HG02623 (cell line): Measurements from ENCODE around the gene MICAL3.
"Not testable (repeated sequence)": the region's sequence is repeated elsewhere in the genome, so short reads cannot be mapped to it uniquely, and the experiment has no call there.

Experiments
- ATAC-seq: cut with Tn5 transposase; IDR thresholded peaks from one replicate; pipeline ENCODE4 v1.9.1; 2021; ENCODE audit warnings: moderate library complexity; ENCODE audit not compliant: unreplicated experiment

MICAL3 gene

GRCh38 chr22:18024276-18024939 is at the start of gene MICAL3:
Gene MICAL3, minus strand, starts transcription at chr22:18024561. Its CDS starts 117,749 bp downstream, at chr22:17906812.
- no peak for ATAC-seq

GRCh38 chr22:18073927-18074326 is 49.6 kb upstream of the MICAL3 start:
- not testable (repeated sequence) for ATAC-seq

- no peak for ATAC-seq
These were observed 49.1 kb upstream of the MICAL3 start for GRCh38 chr22:18073467-18073866.

GRCh38 chr22:18071968-18072310 is 47.6 kb upstream of the MICAL3 start:
- no peak for ATAC-seq

GRCh38 chr22:18071307-18071967 is 47.1 kb upstream of the MICAL3 start:
- not testable (repeated sequence) for ATAC-seq

- ATAC-seq: no peak
These were observed 46.4 kb upstream of the MICAL3 start for GRCh38 chr22:18070556-18071306.

- no peak for ATAC-seq
These were observed 45.7 kb upstream of the MICAL3 start for GRCh38 chr22:18070041-18070440.

GRCh38 chr22:18069041-18069440 is 44.7 kb upstream of the MICAL3 start:
- ATAC-seq: no peak

GRCh38 chr22:18068381-18068988 is 44.1 kb upstream of the MICAL3 start:
- no peak for ATAC-seq

GRCh38 chr22:18067548-18068341 is 43.4 kb upstream of the MICAL3 start:
- no peak for ATAC-seq

- no peak for ATAC-seq
These were observed 42.8 kb upstream of the MICAL3 start for GRCh38 chr22:18067121-18067520.

- no peak for ATAC-seq
These were observed 42.0 kb upstream of the MICAL3 start for GRCh38 chr22:18066181-18066859.

GRCh38 chr22:18065256-18065655 is 40.9 kb upstream of the MICAL3 start:
- ATAC-seq: no peak

- ATAC-seq: no peak
These were observed 40.3 kb upstream of the MICAL3 start for GRCh38 chr22:18064636-18065035.

GRCh38 chr22:18063715-18064114 is 39.4 kb upstream of the MICAL3 start:
- not testable (repeated sequence) for ATAC-seq

- no peak for ATAC-seq
These were observed 38.9 kb upstream of the MICAL3 start for GRCh38 chr22:18063306-18063705.

GRCh38 chr22:18062421-18062820 is 38.1 kb upstream of the MICAL3 start:
- ATAC-seq: no peak

- ATAC-seq: no peak
These were observed 36.6 kb upstream of the MICAL3 start for GRCh38 chr22:18060646-18061620.

- ATAC-seq: no peak
These were observed 35.6 kb upstream of the MICAL3 start for GRCh38 chr22:18059991-18060390.
